Astrocyte of the cerebellum (primary cell): ENCODE data around the gene SLC6A5.

ENCODE experiments used
- DNase-seq: peaks from one replicate; pipeline ENCODE4 v3.0.0-alpha.2; 2011; ENCODE audit warnings: low read depth
- H3K4me3 ChIP-seq: 2 replicates; pipeline ENCODE4 v1.5.1; 2011; ENCODE audit warnings: mild to moderate bottlenecking, low read depth, low read length, moderate library complexity
- in situ Hi-C: cut with HindIII; loops from 2 replicates; pipeline ENCODE4 v1.10.0; 2017; ENCODE audit warnings: low sequenced_read_pairs
- TF ChIP-seq, protein P1 (sequence below): IDR thresholded peaks from 2 replicates; pipeline ENCODE4 v1.5.1; 2012; ENCODE audit warnings: low read length, low read depth, moderate library complexity, mild to moderate bottlenecking; ENCODE audit errors: missing control alignments

Gene SLC6A5

GRCh38 chr11:20597154-20597679 is 2.2 kb upstream of the SLC6A5 start:
- in situ Hi-C loops = no loop called here
- no peak overlapping the region for H3K4me3 ChIP-seq
- TF ChIP-seq, protein P1, sequence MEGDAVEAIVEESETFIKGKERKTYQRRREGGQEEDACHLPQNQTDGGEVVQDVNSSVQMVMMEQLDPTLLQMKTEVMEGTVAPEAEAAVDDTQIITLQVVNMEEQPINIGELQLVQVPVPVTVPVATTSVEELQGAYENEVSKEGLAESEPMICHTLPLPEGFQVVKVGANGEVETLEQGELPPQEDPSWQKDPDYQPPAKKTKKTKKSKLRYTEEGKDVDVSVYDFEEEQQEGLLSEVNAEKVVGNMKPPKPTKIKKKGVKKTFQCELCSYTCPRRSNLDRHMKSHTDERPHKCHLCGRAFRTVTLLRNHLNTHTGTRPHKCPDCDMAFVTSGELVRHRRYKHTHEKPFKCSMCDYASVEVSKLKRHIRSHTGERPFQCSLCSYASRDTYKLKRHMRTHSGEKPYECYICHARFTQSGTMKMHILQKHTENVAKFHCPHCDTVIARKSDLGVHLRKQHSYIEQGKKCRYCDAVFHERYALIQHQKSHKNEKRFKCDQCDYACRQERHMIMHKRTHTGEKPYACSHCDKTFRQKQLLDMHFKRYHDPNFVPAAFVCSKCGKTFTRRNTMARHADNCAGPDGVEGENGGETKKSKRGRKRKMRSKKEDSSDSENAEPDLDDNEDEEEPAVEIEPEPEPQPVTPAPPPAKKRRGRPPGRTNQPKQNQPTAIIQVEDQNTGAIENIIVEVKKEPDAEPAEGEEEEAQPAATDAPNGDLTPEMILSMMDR = no peak
- no peak for DNase-seq

DNA sequence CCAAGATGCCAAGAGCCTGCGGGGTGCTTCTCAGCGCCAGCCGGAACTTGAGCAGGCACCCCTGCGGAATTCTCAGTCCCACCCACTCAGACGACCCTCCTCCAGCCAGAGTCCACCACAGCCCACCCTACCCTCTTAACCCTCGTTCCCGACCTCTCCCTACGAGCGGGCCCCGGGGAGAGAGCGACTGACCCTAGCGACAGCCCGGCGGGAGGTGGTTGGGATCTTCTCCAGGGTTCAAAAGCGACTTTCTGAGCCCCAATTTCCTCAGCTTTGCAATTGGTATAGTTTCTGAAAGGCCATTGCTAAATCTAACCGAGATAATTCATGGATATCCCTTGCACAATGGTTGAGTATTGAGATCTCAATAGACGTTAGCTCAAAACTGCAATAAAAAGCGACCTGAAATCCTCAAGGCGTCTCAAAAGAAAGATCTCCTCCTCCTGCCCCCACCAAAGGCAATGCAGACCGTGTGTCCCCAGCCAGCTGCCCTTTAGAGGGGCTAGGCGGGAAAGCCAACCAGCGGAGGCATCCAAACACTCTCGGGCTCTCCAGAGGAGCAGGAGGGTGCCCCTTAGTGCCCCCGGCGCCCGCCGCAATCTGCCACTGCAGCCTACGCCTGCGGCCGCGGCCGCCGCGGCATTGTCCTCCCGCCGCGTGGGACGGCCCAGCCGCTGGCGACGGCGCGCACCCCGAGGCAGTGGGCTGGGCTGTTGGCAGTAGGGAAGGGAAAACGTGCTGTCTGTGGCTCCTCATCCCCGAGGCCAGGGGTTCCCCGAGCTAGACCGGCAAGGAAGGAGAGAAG is 1.5 kb upstream of the SLC6A5 start:
- TF ChIP-seq, protein P1 = no peak

DNA sequence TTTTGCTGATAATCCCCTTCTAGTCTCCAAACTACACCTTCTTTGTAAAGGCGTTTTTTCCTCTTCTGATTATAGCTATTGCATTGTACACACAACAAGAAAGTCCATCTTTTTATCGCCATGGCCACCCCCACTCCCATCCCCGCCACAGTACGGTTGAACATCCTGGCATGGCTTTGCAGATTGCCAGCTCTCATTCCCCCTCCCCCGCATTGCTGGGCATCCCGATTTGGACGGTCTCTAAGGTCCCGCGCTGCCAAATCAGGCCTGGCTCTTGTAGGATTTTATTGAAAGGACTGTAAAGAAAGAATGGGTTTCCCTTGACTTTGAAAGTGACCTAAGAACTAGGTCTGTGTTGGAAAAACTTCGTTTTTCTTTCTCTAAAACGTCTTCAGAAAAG is 916 bp upstream of the SLC6A5 start:
- no peak overlapping the region for H3K4me3 ChIP-seq
- DNase-seq = no peak
- TF ChIP-seq, protein P1 = no peak
- in situ Hi-C loops = no loop called here

More for the DNA sequence above, 1.5 kb upstream of the SLC6A5 start:
- in situ Hi-C loops = no loop called here
- DNase-seq = no peak
- no peak overlapping the region for H3K4me3 ChIP-seq

- TF ChIP-seq, protein P1 = no peak
- DNase-seq = no peak
- no peak overlapping the region for H3K4me3 ChIP-seq
- in situ Hi-C loops = no loop called here
Observed at GRCh38 chr11:20600020-20600346, 575 bp downstream of the SLC6A5 start.

- TF ChIP-seq, protein P1 = no peak
- H3K4me3 ChIP-seq = no peak overlapping the region
- no peak for DNase-seq
- in situ Hi-C loops = no loop called here
Observed at GRCh38 chr11:20600551-20600950, 1.1 kb downstream of the SLC6A5 start.

DNA sequence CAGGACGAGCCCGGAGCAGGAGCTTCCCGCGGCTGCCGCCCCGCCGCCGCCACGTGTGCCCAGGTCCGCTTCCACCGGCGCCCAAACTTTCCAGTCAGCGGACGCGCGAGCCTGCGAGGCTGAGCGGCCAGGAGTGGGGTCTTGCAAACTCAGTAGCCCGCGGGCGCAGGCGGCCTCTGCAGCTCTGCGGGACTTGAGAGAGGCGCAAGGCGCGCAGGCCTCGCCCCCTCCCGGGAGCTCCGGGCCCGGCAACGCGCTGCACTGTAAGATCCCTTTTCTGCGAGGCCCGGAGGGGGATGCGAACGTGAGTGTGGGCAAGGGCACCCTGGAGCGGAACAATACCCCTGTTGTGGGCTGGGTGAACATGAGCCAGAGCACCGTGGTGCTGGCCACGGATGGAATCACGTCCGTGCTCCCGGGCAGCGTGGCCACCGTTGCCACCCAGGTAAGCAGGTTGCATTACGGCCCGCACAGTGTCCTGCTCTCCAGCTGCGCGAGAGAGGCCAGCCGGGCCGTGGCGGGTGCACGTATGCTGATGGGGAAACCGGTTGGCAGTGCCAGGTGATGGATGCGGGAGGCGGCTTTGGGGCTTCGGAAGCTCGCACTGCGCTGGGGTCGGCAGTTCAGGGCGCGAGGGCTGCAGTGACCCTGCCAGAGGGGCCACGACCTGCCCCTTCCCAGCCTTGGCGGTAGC is 2.0 kb downstream of the SLC6A5 start:
- TF ChIP-seq, protein P1 = no peak
- no peak overlapping the region for H3K4me3 ChIP-seq
- DNase-seq = no peak
- in situ Hi-C loops = no loop called here
